Esophagus squamous epithelium (tissue), 5 donors: Measurements from ENCODE around the gene NPSR1. TPM values are rescaled to one million over a fixed set of nuclear protein-coding genes. Genes with fewer than 3 reads are reported as not detected.

ENCODE experiments used
- DNase-seq: peaks from one replicate; lab custom pipeline; 2025; lab: John Stamatoyannopoulos, UW
- H3K27ac ChIP-seq, 4 donors: fragments of 200-600 bp; sonication (generic); one replicate each; pipeline ENCODE4 v1.5.1; 2016 to 2019; ENCODE audit warnings: mild to moderate bottlenecking in 1 of 4
- H3K27me3 ChIP-seq, 4 donors: fragments of 200-600 bp; sonication (generic); 1 replicate in 3 of 4; 2 replicates in 1 of 4; pipeline versions ENCODE4 v1.5.1 to v1.6.0; 2017 to 2021; ENCODE audit warnings: antibody characterized with exemption in 1 of 4
- H3K36me3 ChIP-seq, 3 donors: fragments of 200-600 bp; sonication (generic); one replicate each; pipeline ENCODE4 v1.5.1; 2016 to 2019
- H3K4me1 ChIP-seq, 3 donors: fragments of 200-600 bp; sonication (generic); one replicate each; pipeline ENCODE4 v1.5.1; 2017 to 2019
- H3K4me3 ChIP-seq, 4 donors: fragments of 200-600 bp; sonication (generic); 1 replicate in 3 of 4; 2 replicates in 1 of 4; pipeline ENCODE4 v1.5.1; 2016 to 2019; ENCODE audit warnings: mild to moderate bottlenecking in 2 of 4, moderate library complexity in 1 of 4
- H3K9me3 ChIP-seq, 3 donors: fragments of 200-600 bp; sonication (generic); one replicate each; pipeline ENCODE4 v1.5.1; 2016 to 2019
- POLR2A ChIP-seq, 4 donors: fragments of 450-650 bp; IDR thresholded peaks; one replicate each; pipeline ENCODE4 v1.6.1; 2017; ENCODE audit warnings: antibody characterized with exemption in 4 of 4, mild to moderate bottlenecking in 4 of 4, moderate library complexity in 3 of 4
- WGBS, 2 donors: methylation state at CpG; one replicate each; pipeline ENCODE4 v1.1.5; 2018; 5-methylcytosine and 5-hydroxymethylcytosine counted together
- intact Hi-C: fragments of 100-400 bp; cut with DNase I; formaldehyde crosslinking; loops from one replicate; pipeline ENCODE4 v1.15.0; 2022
- total RNA-seq, 4 donors: library from RNA; depleted of rRNA; stranded (reverse); fragments of >200 nt; gene quantifications; one replicate each; pipeline ENCODE4 v1.1.0, GENCODE V29; 2016
- TF ChIP-seq, protein P1 (sequence below), 6 experiments: fragments of 450-650 bp in 4 of 6; fragments of 200-600 bp in 2 of 6; sonication (generic) in 2 of 6; IDR thresholded peaks; one replicate each; pipeline ENCODE4 v1.5.1; 2016 to 2019; ENCODE audit warnings: antibody characterized with exemption in 6 of 6, mild to moderate bottlenecking in 4 of 6, moderate library complexity in 4 of 6
- donor health status: DM: yes; HTN: yes; CAD: no.

The NPSR1 gene
- total RNA-seq, 4 donors from 2014 or later, result not detected

DNA sequence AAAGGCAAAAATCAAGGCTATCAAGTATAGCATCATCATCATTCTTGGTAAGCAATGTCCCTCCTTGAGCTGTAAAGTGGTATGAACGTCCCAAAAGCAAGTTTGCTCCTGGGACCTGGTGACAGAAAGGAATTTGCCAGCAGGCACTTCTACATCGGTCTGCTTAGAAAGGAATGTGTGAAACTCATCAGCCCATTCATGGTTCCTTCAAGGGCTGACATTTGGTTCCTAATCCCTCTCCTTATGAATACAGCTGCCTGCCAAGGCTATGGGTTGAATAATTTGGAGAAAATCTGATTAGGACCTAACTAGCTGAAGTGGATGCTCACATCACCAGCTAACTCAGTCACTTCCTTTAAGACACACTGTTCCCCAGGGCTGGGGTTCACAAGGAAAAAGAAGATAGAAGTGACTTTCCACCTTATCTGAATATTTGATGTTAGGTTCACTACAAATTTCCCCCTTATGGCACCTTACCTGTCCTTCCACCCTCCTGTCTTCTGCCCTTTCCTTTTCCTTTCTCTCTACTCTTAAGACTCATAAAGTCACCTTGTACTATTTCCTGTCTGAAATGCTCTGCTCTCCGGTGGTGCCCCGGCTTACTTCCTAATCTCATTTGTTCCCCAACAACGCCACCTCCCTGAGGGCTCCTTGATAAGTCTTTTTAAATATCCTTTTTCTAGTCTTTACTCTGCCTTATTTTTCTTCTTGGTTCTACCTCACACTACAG, 187.1 kb downstream of the NPSR1 start:
- Histone ChIP-seq H3K4me3 (no peak overlapping the region), H3K4me1 (no peaks in the 10 kb centered on the region), H3K27ac (no peak overlapping the region), H3K27me3 (peaks cover 0 to 2% (median 0%) of the 10 kb centered on the region in 4 donors), H3K9me3 (no peaks in the 10 kb centered on the region), H3K36me3 (no peaks in the 10 kb centered on the region)
- WGBS, 2 donors, result 38 to 46% methylated on average over 4 to 5 of the region's 5 CpGs
- intact Hi-C loops, result no loop called here
- TF ChIP-seq, protein P1, sequence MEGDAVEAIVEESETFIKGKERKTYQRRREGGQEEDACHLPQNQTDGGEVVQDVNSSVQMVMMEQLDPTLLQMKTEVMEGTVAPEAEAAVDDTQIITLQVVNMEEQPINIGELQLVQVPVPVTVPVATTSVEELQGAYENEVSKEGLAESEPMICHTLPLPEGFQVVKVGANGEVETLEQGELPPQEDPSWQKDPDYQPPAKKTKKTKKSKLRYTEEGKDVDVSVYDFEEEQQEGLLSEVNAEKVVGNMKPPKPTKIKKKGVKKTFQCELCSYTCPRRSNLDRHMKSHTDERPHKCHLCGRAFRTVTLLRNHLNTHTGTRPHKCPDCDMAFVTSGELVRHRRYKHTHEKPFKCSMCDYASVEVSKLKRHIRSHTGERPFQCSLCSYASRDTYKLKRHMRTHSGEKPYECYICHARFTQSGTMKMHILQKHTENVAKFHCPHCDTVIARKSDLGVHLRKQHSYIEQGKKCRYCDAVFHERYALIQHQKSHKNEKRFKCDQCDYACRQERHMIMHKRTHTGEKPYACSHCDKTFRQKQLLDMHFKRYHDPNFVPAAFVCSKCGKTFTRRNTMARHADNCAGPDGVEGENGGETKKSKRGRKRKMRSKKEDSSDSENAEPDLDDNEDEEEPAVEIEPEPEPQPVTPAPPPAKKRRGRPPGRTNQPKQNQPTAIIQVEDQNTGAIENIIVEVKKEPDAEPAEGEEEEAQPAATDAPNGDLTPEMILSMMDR (IDR thresholded peaks at IDR 0.05), result no peak
- TF ChIP-seq POLR2A (IDR thresholded peaks at IDR 0.05), result no peak
- no peak for DNase-seq

DNA sequence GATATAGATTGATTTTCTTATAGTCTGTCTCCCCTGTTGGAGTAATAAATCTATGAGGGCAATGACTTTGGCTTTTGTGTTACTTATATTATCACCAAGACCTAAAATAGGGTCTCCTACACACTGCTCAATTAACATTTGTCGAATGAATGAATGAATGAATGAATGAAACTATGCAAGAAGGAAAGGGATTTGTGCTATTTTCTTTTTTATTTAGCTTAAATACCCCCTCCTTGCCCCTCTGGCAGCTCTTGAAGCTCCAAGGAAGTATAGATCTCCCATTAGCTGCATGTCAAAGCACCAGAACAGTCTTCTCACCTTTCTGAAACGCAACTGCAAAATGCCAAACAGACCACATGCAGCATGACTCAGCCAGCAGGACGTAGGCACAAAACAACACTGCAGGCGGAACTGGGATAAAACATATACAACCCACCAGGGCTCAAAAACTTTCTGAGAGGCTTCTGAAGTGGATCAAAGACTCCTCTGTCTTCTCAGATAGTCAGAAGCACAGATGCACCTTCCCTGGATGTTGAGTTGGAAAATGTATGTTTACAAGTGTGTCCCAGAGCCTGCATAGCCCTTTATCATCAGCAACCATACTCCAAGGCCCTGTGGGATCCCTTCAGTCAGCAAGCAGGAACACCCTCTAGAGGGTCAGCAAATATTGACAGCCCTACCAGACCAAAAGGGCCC, 187.8 kb downstream of the NPSR1 start:
- Histone ChIP-seq H3K4me3 (no peak overlapping the region), H3K4me1 (no peaks in the 10 kb centered on the region), H3K9me3 (no peaks in the 10 kb centered on the region), H3K27me3 (no peaks in the 10 kb centered on the region), H3K27ac (no peak overlapping the region), H3K36me3 (no peaks in the 10 kb centered on the region)
- intact Hi-C loops, result no loop called here
- no peak for TF ChIP-seq POLR2A (IDR thresholded peaks at IDR 0.05)
- TF ChIP-seq, protein P1 (IDR thresholded peaks at IDR 0.05), result no peak
- 32 to 53% methylated on average over 2 to 3 of the region's 4 CpGs for WGBS, 2 donors
- no peak for DNase-seq

DNA sequence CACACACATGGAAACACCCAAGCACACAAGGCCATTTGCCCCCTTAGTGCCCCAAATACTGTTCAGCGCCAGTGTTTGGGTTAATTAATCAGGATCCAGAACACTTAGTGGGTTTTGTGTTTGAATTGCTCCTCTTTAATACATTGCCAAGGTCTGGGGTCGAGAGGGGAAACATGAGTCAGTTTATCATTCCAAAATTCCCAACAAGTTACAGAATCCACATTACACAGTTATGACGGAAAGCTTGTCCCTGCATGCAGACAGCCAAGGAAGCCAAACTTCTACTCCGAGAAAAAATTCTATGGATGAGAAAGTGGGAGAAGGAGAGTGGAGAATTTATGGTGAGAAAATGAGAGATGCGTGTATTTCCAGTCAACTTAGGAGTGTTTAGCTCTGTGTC, 189.0 kb downstream of the NPSR1 start:
- Histone ChIP-seq H3K4me1 (no peaks in the 10 kb centered on the region), H3K27me3 (no peaks in the 10 kb centered on the region), H3K9me3 (no peaks in the 10 kb centered on the region), H3K4me3 (no peak overlapping the region), H3K36me3 (no peaks in the 10 kb centered on the region), H3K27ac (no peak overlapping the region)
- intact Hi-C loops, result no loop called here
- no peak for TF ChIP-seq POLR2A (IDR thresholded peaks at IDR 0.05)
- TF ChIP-seq, protein P1 (IDR thresholded peaks at IDR 0.05), result no peak
- 45 to 47% methylated on average over 5 of the region's 5 CpGs for WGBS, 2 donors
- DNase-seq, result no peak

DNA sequence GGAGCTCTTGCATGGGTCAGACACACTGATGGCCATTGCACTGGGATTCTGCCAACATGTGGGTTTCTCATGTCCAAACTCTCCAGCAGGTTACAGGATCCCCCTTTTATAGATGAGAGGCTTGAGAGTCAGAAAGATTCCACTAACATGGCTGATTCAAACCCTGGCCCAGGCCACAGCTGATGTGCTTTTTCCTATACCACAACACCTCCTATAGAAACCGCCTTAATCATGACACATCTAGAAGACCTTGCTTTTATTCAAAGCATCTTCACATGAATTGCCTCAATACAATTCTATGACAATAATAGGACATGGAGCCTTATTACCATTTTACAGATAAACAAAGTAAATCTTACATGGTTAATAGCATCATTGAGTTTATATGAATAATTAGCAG, 190.7 kb downstream of the NPSR1 start:
- TF ChIP-seq, protein P1 (IDR thresholded peaks at IDR 0.05), result no peak
- no peak for TF ChIP-seq POLR2A (IDR thresholded peaks at IDR 0.05)
- H3K36me3 ChIP-seq, result no peaks in the 10 kb centered on the region
- H3K27me3 ChIP-seq, result no peaks in the 10 kb centered on the region
- intact Hi-C loops, result no loop called here
- H3K9me3 ChIP-seq, result no peaks in the 10 kb centered on the region
- DNase-seq, result no peak
- no peak overlapping the region for H3K4me3 ChIP-seq
- WGBS, 2 donors, result 100% methylated on average over 1 of the region's 1 CpG
- H3K27ac ChIP-seq, result no peak overlapping the region
- H3K4me1 ChIP-seq, result no peaks in the 10 kb centered on the region
